CD4-positive, alpha-beta T cell (primary cell): ENCODE results near the gene NEGR1. TPM values are rescaled to one million over a fixed set of nuclear protein-coding genes. Genes with fewer than 3 reads are reported as not detected.

ENCODE experiments used
- ATAC-seq: fragments of 200-7000 bp; cut with Tn5 transposase; one replicate; pipeline ENCODE4 v1.10.0; 2022; ENCODE audit warnings: mild to moderate bottlenecking; ENCODE audit not compliant: poor library complexity
- CTCF ChIA-PET: fragments of 350-600 bp; sonication (Branson Sonifier 250); formaldehyde crosslinking; loops from one replicate; lab custom pipeline; 2021; ENCODE audit warnings: antibody characterized with exemption, inconsistent platforms; lab: Charles Lee
- POLR2A ChIA-PET: fragments of 350-600 bp; sonication (Branson Sonifier 250); formaldehyde crosslinking; loops from one replicate; lab custom pipeline; 2021; ENCODE audit warnings: antibody characterized with exemption, inconsistent platforms; lab: Charles Lee
- DNase-seq, 14 experiments: peaks; one replicate each; pipeline ENCODE4 v3.0.0-alpha.2; 2013 to 2020; ENCODE audit warnings: mixed read lengths in 2 of 14
- H3K27ac ChIP-seq, 2 donors: one replicate each; pipeline versions ENCODE4 v1.5.1 to v1.7.0; 2013; ENCODE audit warnings: low read length in 2 of 2, low read depth in 1 of 2, mild to moderate bottlenecking in 1 of 2
- H3K27me3 ChIP-seq, 2 experiments: 1 replicate in 1 of 2; 2 replicates in 1 of 2; pipeline versions ENCODE4 v1.6.1 to v1.7.0; 2013; ENCODE audit warnings: low read length in 2 of 2, control low read depth in 1 of 2, mild to moderate bottlenecking in 1 of 2, moderate library complexity in 1 of 2; ENCODE audit not compliant: insufficient read depth in 2 of 2, control insufficient read depth in 1 of 2
- H3K36me3 ChIP-seq: one replicate; pipeline ENCODE4 v1.6.1; 2013; ENCODE audit warnings: low read length, control low read depth; ENCODE audit not compliant: insufficient read depth
- H3K4me1 ChIP-seq: one replicate; pipeline ENCODE4 v1.6.1; 2013; ENCODE audit warnings: low read length, control low read depth; ENCODE audit not compliant: insufficient read depth
- H3K4me3 ChIP-seq: one replicate; pipeline ENCODE4 v1.5.1; 2013; ENCODE audit warnings: mild to moderate bottlenecking, low read length, moderate library complexity
- H3K9me3 ChIP-seq, 2 experiments: 1 replicate in 1 of 2; 2 replicates in 1 of 2; pipeline versions ENCODE4 v1.6.1 to v1.7.0; 2013; ENCODE audit warnings: low read length in 2 of 2, mild to moderate bottlenecking in 2 of 2, control low read depth in 1 of 2, moderate library complexity in 1 of 2; ENCODE audit not compliant: control insufficient read depth in 1 of 2, insufficient read depth in 1 of 2
- H3K27ac Mint-ChIP-seq: one replicate; pipeline ENCODE4 v1.8.0; 2020; ENCODE audit warnings: mixed read lengths
- H3K27me3 Mint-ChIP-seq: one replicate; pipeline ENCODE4 v1.8.0; 2021; ENCODE audit warnings: mixed read lengths
- H3K36me3 Mint-ChIP-seq: one replicate; pipeline ENCODE4 v1.8.0; 2021; ENCODE audit warnings: low read depth, mixed read lengths
- H3K4me1 Mint-ChIP-seq: one replicate; pipeline ENCODE4 v1.8.0; 2021; ENCODE audit warnings: low read depth, mixed read lengths
- H3K4me3 Mint-ChIP-seq: one replicate; pipeline ENCODE4 v1.8.0; 2020; ENCODE audit warnings: mild to moderate bottlenecking, mixed read lengths
- H3K9me3 Mint-ChIP-seq: one replicate; pipeline ENCODE4 v1.8.0; 2020; ENCODE audit warnings: mixed read lengths
- CTCF ChIP-seq: fragments of 200-600 bp; IDR thresholded peaks from one replicate; pipeline ENCODE4 v1.8.0; 2022; ENCODE audit warnings: antibody characterized with exemption, mild to moderate bottlenecking
- intact Hi-C, 2 experiments: fragments of 100-400 bp; cut with DNase I in 1 of 2; cut with micrococcal nuclease in 1 of 2; formaldehyde crosslinking; loops; one replicate each; pipeline versions ENCODE4 v1.15.1 to v1.9.0; 2023 to 2025; cut with DNase I, micrococcal nuclease
- total RNA-seq, 174 experiments: library from RNA in 2 of 174; stranded (reverse) in 2 of 174; gene quantifications; one replicate each; pipeline ENCODE4 v1.2.3 and lab custom pipeline; 2021 to 2026

Gene NEGR1
- total RNA-seq, 2 experiments from 2014 or later, result 0.03 TPM

- Mint-ChIP-seq H3K36me3 (no peaks in the 10 kb centered on the region), H3K27me3 (no peaks in the 10 kb centered on the region), H3K9me3 (peaks cover 3% of the 10 kb centered on the region), H3K27ac (no peak overlapping the region), H3K4me3 (no peak overlapping the region), H3K4me1 (no peaks in the 10 kb centered on the region)
- DNase-seq (no peak), ATAC-seq (no peak)
- no peak overlapping the region for H3K4me3 ChIP-seq
- no peaks in the 10 kb centered on the region for H3K36me3 ChIP-seq
- ChIA-PET POLR2A (no interaction called here), CTCF (no interaction called here)
- H3K27ac ChIP-seq, result no peak overlapping the region
- H3K9me3 ChIP-seq, result no peaks in the 10 kb centered on the region
- TF ChIP-seq CTCF, result no peak
- H3K4me1 ChIP-seq, result no peaks in the 10 kb centered on the region
- no peaks in the 10 kb centered on the region for H3K27me3 ChIP-seq
- intact Hi-C loops, result no loop called here
Observed at GRCh38 chr1:71623888-71624287, 658.5 kb downstream of the NEGR1 start.

GRCh38 chr1:71621785-71622184 is 660.6 kb downstream of the NEGR1 start:
- no peak for TF ChIP-seq CTCF
- H3K9me3 ChIP-seq, result no peaks in the 10 kb centered on the region
- Mint-ChIP-seq H3K27ac (no peak overlapping the region), H3K4me3 (no peak overlapping the region), H3K27me3 (no peaks in the 10 kb centered on the region), H3K9me3 (peaks cover 3% of the 10 kb centered on the region), H3K4me1 (no peaks in the 10 kb centered on the region), H3K36me3 (no peaks in the 10 kb centered on the region)
- H3K27ac ChIP-seq, result no peak overlapping the region
- no peaks in the 10 kb centered on the region for H3K4me1 ChIP-seq
- no peak for DNase-seq
- H3K4me3 ChIP-seq, result no peak overlapping the region
- no peaks in the 10 kb centered on the region for H3K27me3 ChIP-seq
- CTCF ChIA-PET, result no interaction called here
- intact Hi-C loops, result no loop called here
- ATAC-seq, result no peak
- no peaks in the 10 kb centered on the region for H3K36me3 ChIP-seq
- POLR2A ChIA-PET, result no interaction called here

GRCh38 chr1:71618766-71619530 is 663.4 kb downstream of the NEGR1 start:
- ChIA-PET CTCF (no interaction called here), POLR2A (no interaction called here)
- H3K9me3 ChIP-seq, result no peaks in the 10 kb centered on the region
- Mint-ChIP-seq H3K4me1 (no peaks in the 10 kb centered on the region), H3K9me3 (peaks cover 3% of the 10 kb centered on the region), H3K36me3 (no peaks in the 10 kb centered on the region), H3K27me3 (no peaks in the 10 kb centered on the region), H3K27ac (no peak overlapping the region), H3K4me3 (no peak overlapping the region)
- ATAC-seq, result no peak
- H3K27me3 ChIP-seq, result no peaks in the 10 kb centered on the region
- no peak for TF ChIP-seq CTCF
- H3K4me3 ChIP-seq, result no peak overlapping the region
- H3K27ac ChIP-seq, result no peak overlapping the region
- no peaks in the 10 kb centered on the region for H3K4me1 ChIP-seq
- no peaks in the 10 kb centered on the region for H3K36me3 ChIP-seq
- intact Hi-C loops, result no loop called here
- no peak for DNase-seq
